Measurements from ENCODE around the gene CEP152. TPM values are rescaled to one million over a fixed set of nuclear protein-coding genes. Genes with fewer than 3 reads are reported as not detected.

CEP152 gene
- total RNA-seq, 1 experiment from 2014 or later: 28.9 TPM

- DNase-seq: peak; percentile 40
Observed at GRCh38 chr15:48721061-48721810, 89.6 kb downstream of the CEP152 start.

GRCh38 chr15:48720646-48721045 lies 90.2 kb downstream of the CEP152 start:
- Histone ChIP-seq H4K20me1 (ENCODE audit: insufficient read depth, low read depth, low read length) (no peaks in the 10 kb centered on the region), H3K9me2 (replicated peaks; ENCODE audit: insufficient read depth, low read length) (no peaks in the 10 kb centered on the region), H3K9me3 (ENCODE audit: low read length) (no peaks in the 10 kb centered on the region), H3K79me2 (ENCODE audit: low read length) (no peaks in the 10 kb centered on the region), H2AFZ (ENCODE audit: low read length) (no peak overlapping the region), H3K9ac (ENCODE audit: low read length) (no peak overlapping the region), H3K4me3 (ENCODE audit: low read length) (no peak overlapping the region), H3K4me2 (ENCODE audit: low read depth, low read length, poor library complexity, severe bottlenecking) (no peak overlapping the region), H3K4me1 (ENCODE audit: low read length) (no peaks in the 10 kb centered on the region), H3K27me3 (ENCODE audit: low read length) (no peaks in the 10 kb centered on the region), H3K36me3 (ENCODE audit: insufficient read depth, low read length) (peaks cover 8% of the 10 kb centered on the region; the same call in 1 of the 2 replicates), H3K27ac (ENCODE audit: low read length) (no peak overlapping the region)
- no peak for DNase-seq

More at GRCh38 chr15:48721061-48721810, 89.6 kb downstream of the CEP152 start:
- Histone ChIP-seq H3K4me3 (ENCODE audit: low read length) (no peak overlapping the region), H2AFZ (ENCODE audit: low read length) (no peak overlapping the region), H3K4me2 (ENCODE audit: low read depth, low read length, poor library complexity, severe bottlenecking) (no peak overlapping the region), H3K9ac (ENCODE audit: low read length) (no peak overlapping the region), H3K36me3 (ENCODE audit: insufficient read depth, low read length) (peaks cover 8% of the 10 kb centered on the region; the same call in 1 of the 2 replicates), H3K9me3 (ENCODE audit: low read length) (no peaks in the 10 kb centered on the region), H3K9me2 (replicated peaks; ENCODE audit: insufficient read depth, low read length) (no peaks in the 10 kb centered on the region), H3K4me1 (ENCODE audit: low read length) (no peaks in the 10 kb centered on the region), H3K79me2 (ENCODE audit: low read length) (no peaks in the 10 kb centered on the region), H4K20me1 (ENCODE audit: insufficient read depth, low read depth, low read length) (no peaks in the 10 kb centered on the region), H3K27ac (ENCODE audit: low read length) (no peak overlapping the region), H3K27me3 (ENCODE audit: low read length) (no peaks in the 10 kb centered on the region)

- no peak overlapping the region for H2AFZ ChIP-seq (ENCODE audit: low read length)
- H3K9ac ChIP-seq (ENCODE audit: low read length): no peak overlapping the region
- peak; percentile 35 for DNase-seq
- no peaks in the 10 kb centered on the region for H3K9me3 ChIP-seq (ENCODE audit: low read length)
- H3K4me1 ChIP-seq (ENCODE audit: low read length): no peaks in the 10 kb centered on the region
- H3K4me3 ChIP-seq (ENCODE audit: low read length): no peak overlapping the region
- H4K20me1 ChIP-seq (ENCODE audit: insufficient read depth, low read depth, low read length): no peaks in the 10 kb centered on the region
- peaks cover 8% of the 10 kb centered on the region; the same call in 1 of the 2 replicates for H3K36me3 ChIP-seq (ENCODE audit: insufficient read depth, low read length)
- no peaks in the 10 kb centered on the region for H3K9me2 ChIP-seq (replicated peaks; ENCODE audit: insufficient read depth, low read length)
- H3K27ac ChIP-seq (ENCODE audit: low read length): no peak overlapping the region
- H3K27me3 ChIP-seq (ENCODE audit: low read length): no peaks in the 10 kb centered on the region
- H3K79me2 ChIP-seq (ENCODE audit: low read length): no peaks in the 10 kb centered on the region
- H3K4me2 ChIP-seq (ENCODE audit: low read depth, low read length, poor library complexity, severe bottlenecking): no peak overlapping the region
Observed at GRCh38 chr15:48719668-48720067, 91.2 kb downstream of the CEP152 start.

- no peak overlapping the region for H3K4me2 ChIP-seq (ENCODE audit: low read depth, low read length, poor library complexity, severe bottlenecking)
- H4K20me1 ChIP-seq (ENCODE audit: insufficient read depth, low read depth, low read length): no peaks in the 10 kb centered on the region
- H3K9me2 ChIP-seq (replicated peaks; ENCODE audit: insufficient read depth, low read length): no peaks in the 10 kb centered on the region
- no peak overlapping the region for H3K4me3 ChIP-seq (ENCODE audit: low read length)
- no peaks in the 10 kb centered on the region for H3K27me3 ChIP-seq (ENCODE audit: low read length)
- no peaks in the 10 kb centered on the region for H3K4me1 ChIP-seq (ENCODE audit: low read length)
- H3K9me3 ChIP-seq (ENCODE audit: low read length): no peaks in the 10 kb centered on the region
- H3K79me2 ChIP-seq (ENCODE audit: low read length): no peaks in the 10 kb centered on the region
- no peak overlapping the region for H2AFZ ChIP-seq (ENCODE audit: low read length)
- no peak overlapping the region for H3K9ac ChIP-seq (ENCODE audit: low read length)
- peak; percentile 24 for DNase-seq
- H3K27ac ChIP-seq (ENCODE audit: low read length): no peak overlapping the region
- peaks cover 3% of the 10 kb centered on the region; the same call in 1 of the 2 replicates for H3K36me3 ChIP-seq (ENCODE audit: insufficient read depth, low read length)
Observed at GRCh38 chr15:48718646-48719045, 92.2 kb downstream of the CEP152 start.

GRCh38 chr15:48717458-48717857 lies 93.4 kb downstream of the CEP152 start:
- Histone ChIP-seq H3K27me3 (ENCODE audit: low read length) (no peaks in the 10 kb centered on the region), H3K4me2 (ENCODE audit: low read depth, low read length, poor library complexity, severe bottlenecking) (no peak overlapping the region), H2AFZ (ENCODE audit: low read length) (no peak overlapping the region), H3K27ac (ENCODE audit: low read length) (no peak overlapping the region), H3K4me1 (ENCODE audit: low read length) (no peaks in the 10 kb centered on the region), H3K9ac (ENCODE audit: low read length) (no peak overlapping the region), H3K4me3 (ENCODE audit: low read length) (no peak overlapping the region), H3K9me3 (ENCODE audit: low read length) (no peaks in the 10 kb centered on the region), H3K9me2 (replicated peaks; ENCODE audit: insufficient read depth, low read length) (no peaks in the 10 kb centered on the region), H4K20me1 (ENCODE audit: insufficient read depth, low read depth, low read length) (no peaks in the 10 kb centered on the region), H3K36me3 (ENCODE audit: insufficient read depth, low read length) (no peaks in the 10 kb centered on the region), H3K79me2 (ENCODE audit: low read length) (no peaks in the 10 kb centered on the region)
- no peak for DNase-seq

GRCh38 chr15:48712546-48712945 lies 98.3 kb downstream of the CEP152 start:
- Histone ChIP-seq H3K36me3 (ENCODE audit: insufficient read depth, low read length) (no peaks in the 10 kb centered on the region), H4K20me1 (ENCODE audit: insufficient read depth, low read depth, low read length) (no peaks in the 10 kb centered on the region), H3K9me3 (ENCODE audit: low read length) (no peaks in the 10 kb centered on the region), H3K4me1 (ENCODE audit: low read length) (no peaks in the 10 kb centered on the region), H3K9ac (ENCODE audit: low read length) (no peak overlapping the region), H3K9me2 (replicated peaks; ENCODE audit: insufficient read depth, low read length) (no peaks in the 10 kb centered on the region), H3K27ac (ENCODE audit: low read length) (no peak overlapping the region), H2AFZ (ENCODE audit: low read length) (no peak overlapping the region), H3K4me3 (ENCODE audit: low read length) (no peak overlapping the region), H3K79me2 (ENCODE audit: low read length) (no peaks in the 10 kb centered on the region), H3K4me2 (ENCODE audit: low read depth, low read length, poor library complexity, severe bottlenecking) (no peak overlapping the region), H3K27me3 (ENCODE audit: low read length) (no peaks in the 10 kb centered on the region)
- no peak for DNase-seq

DNA sequence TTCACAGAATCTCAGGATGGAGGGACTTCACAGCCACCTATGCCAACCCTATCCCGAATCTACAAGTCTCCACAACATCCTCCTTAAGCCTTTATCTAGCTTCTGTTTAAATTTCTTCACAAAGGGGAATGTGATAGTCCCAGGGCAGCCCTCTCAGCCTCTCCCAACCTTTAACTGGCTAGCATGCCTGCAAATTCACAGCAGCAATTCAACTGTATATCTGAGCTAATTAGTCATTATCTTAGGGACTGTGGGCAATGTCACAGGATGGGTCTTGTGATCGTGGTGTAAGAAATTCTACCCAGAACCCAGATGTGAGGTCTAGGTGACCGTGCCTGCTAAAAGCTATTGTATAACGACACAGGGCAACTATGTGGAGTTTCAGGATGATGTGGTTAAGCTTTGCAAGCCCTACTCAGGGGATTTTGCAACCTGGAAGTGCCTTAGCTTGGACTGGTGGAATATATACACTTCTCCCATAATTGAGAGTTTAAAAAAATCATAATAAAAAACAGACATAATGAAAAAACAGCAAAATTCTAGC lies 99.8 kb downstream of the CEP152 start:
- Histone ChIP-seq H3K9me2 (replicated peaks; ENCODE audit: insufficient read depth, low read length) (no peaks in the 10 kb centered on the region), H3K79me2 (ENCODE audit: low read length) (no peaks in the 10 kb centered on the region), H3K36me3 (ENCODE audit: insufficient read depth, low read length) (no peaks in the 10 kb centered on the region), H3K9ac (ENCODE audit: low read length) (no peak overlapping the region), H3K4me1 (ENCODE audit: low read length) (no peaks in the 10 kb centered on the region), H3K4me3 (ENCODE audit: low read length) (no peak overlapping the region), H3K27ac (ENCODE audit: low read length) (no peak overlapping the region), H3K4me2 (ENCODE audit: low read depth, low read length, poor library complexity, severe bottlenecking) (no peak overlapping the region), H3K27me3 (ENCODE audit: low read length) (no peaks in the 10 kb centered on the region), H2AFZ (ENCODE audit: low read length) (no peak overlapping the region), H3K9me3 (ENCODE audit: low read length) (0 out of 2 replicates have a peak, but pooled peaks cover 3% of the 10 kb centered on the region), H4K20me1 (ENCODE audit: insufficient read depth, low read depth, low read length) (no peaks in the 10 kb centered on the region)
- DNase-seq: no peak

DNA sequence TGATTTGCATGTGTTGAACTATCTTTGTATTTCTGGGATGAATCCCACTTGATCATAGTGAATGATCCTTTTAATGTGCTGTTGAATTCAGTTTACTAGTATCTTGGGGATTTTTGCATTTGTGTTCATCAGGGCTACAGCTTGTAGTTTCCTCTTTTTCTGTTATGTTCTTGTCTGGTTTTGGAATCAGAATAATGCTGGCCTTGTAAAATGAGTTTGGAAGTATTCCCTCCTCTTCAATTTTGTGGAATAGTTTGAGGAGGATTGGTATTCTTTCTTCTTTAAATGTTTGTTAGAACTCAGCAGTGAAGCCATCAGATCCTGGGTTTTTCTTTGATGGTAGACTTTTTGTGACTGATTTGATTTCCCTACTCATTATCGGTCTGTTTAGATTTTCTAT lies 102.2 kb downstream of the CEP152 start:
- Histone ChIP-seq H3K9me3 (ENCODE audit: low read length) (0 out of 2 replicates have a peak, but pooled peaks cover 3% of the 10 kb centered on the region), H3K36me3 (ENCODE audit: insufficient read depth, low read length) (no peaks in the 10 kb centered on the region), H3K9ac (ENCODE audit: low read length) (no peak overlapping the region), H4K20me1 (ENCODE audit: insufficient read depth, low read depth, low read length) (no peaks in the 10 kb centered on the region), H2AFZ (ENCODE audit: low read length) (no peak overlapping the region), H3K27ac (ENCODE audit: low read length) (no peak overlapping the region), H3K4me3 (ENCODE audit: low read length) (no peak overlapping the region), H3K9me2 (replicated peaks; ENCODE audit: insufficient read depth, low read length) (no peaks in the 10 kb centered on the region), H3K27me3 (ENCODE audit: low read length) (no peaks in the 10 kb centered on the region), H3K4me1 (ENCODE audit: low read length) (no peaks in the 10 kb centered on the region), H3K4me2 (ENCODE audit: low read depth, low read length, poor library complexity, severe bottlenecking) (no peak overlapping the region), H3K79me2 (ENCODE audit: low read length) (no peaks in the 10 kb centered on the region)
- DNase-seq: no peak
